HG03095 (cell line): ENCODE results near the gene ELP1.

Experiments used
- ATAC-seq: cut with Tn5 transposase; IDR thresholded peaks from one replicate; pipeline ENCODE4 v1.9.1; 2021; ENCODE audit warnings: moderate library complexity; ENCODE audit not compliant: unreplicated experiment

ELP1 gene

GRCh38 chr9:108883085-108883484 is 50.8 kb downstream of the ELP1 start:
- no peak for ATAC-seq

- no peak for ATAC-seq
These were observed 51.7 kb downstream of the ELP1 start for GRCh38 chr9:108882052-108882888.

- ATAC-seq, result no peak
These were observed 53.1 kb downstream of the ELP1 start for GRCh38 chr9:108880738-108881316.

- ATAC-seq, result no peak
These were observed 56.4 kb downstream of the ELP1 start for GRCh38 chr9:108877524-108877923.

GRCh38 chr9:108876425-108876824 is 57.5 kb downstream of the ELP1 start:
- no peak for ATAC-seq

GRCh38 chr9:108874058-108874788 is 59.7 kb downstream of the ELP1 start:
- no peak for ATAC-seq

- ATAC-seq, result no peak
These were observed 64.7 kb downstream of the ELP1 start for GRCh38 chr9:108869092-108869725.

GRCh38 chr9:108867829-108868228 is 66.1 kb downstream of the ELP1 start:
- no peak for ATAC-seq

- ATAC-seq, result no peak
These were observed 66.8 kb downstream of the ELP1 start for GRCh38 chr9:108867116-108867515.

- no peak for ATAC-seq
These were observed 67.9 kb downstream of the ELP1 start for GRCh38 chr9:108866001-108866420.

- no peak for ATAC-seq
These were observed 68.9 kb downstream of the ELP1 start for GRCh38 chr9:108865037-108865436.

- ATAC-seq, result no peak
These were observed 69.5 kb downstream of the ELP1 start for GRCh38 chr9:108864446-108864845.

- ATAC-seq, result no peak
These were observed 70.0 kb downstream of the ELP1 start for GRCh38 chr9:108863891-108864290.

- no peak for ATAC-seq
These were observed 71.9 kb downstream of the ELP1 start, which contains the start of gene ACTL7A for GRCh38 chr9:108861997-108862396. Gene ACTL7A (plus strand): TSS chr9:108862266. CDS start chr9:108862323, 57 bp downstream.

- no peak for ATAC-seq
These were observed 72.5 kb downstream of the ELP1 start for GRCh38 chr9:108861464-108861863.

GRCh38 chr9:108860764-108861163 is 73.2 kb downstream of the ELP1 start:
- ATAC-seq, result no peak

GRCh38 chr9:108860354-108860753 is 73.6 kb downstream of the ELP1 start:
- no peak for ATAC-seq

GRCh38 chr9:108859459-108860114 is 74.3 kb downstream of the ELP1 start:
- ATAC-seq, result no peak

GRCh38 chr9:108857572-108857971 is 76.4 kb downstream of the ELP1 start:
- no peak for ATAC-seq

- ATAC-seq, result no peak
These were observed 78.0 kb downstream of the ELP1 start, which contains the start of gene ACTL7B for GRCh38 chr9:108855888-108856287. Gene ACTL7B (minus strand): TSS chr9:108855986. CDS start chr9:108855930, 56 bp downstream.

GRCh38 chr9:108855529-108855886 is 78.4 kb downstream of the ELP1 start:
- ATAC-seq, result no peak
